HG03521 (cell line): Measurements from ENCODE around the gene SLCO4C1.
A peak's percentile ranks its signal among the peaks of the same experiment; 100 is the strongest.

Source experiments
- ATAC-seq: cut with Tn5 transposase; IDR thresholded peaks from one replicate; pipeline ENCODE4 v1.9.1; 2021; ENCODE audit warnings: mild to moderate bottlenecking, moderate library complexity; ENCODE audit not compliant: unreplicated experiment

Gene SLCO4C1

GRCh38 chr5:102277144-102277543 lies 18.9 kb downstream of the SLCO4C1 start:
- ATAC-seq = no peak

GRCh38 chr5:102271759-102272158 lies 24.3 kb downstream of the SLCO4C1 start:
- ATAC-seq = no peak

- ATAC-seq = no peak
These were observed 26.0 kb downstream of the SLCO4C1 start for GRCh38 chr5:102270036-102270435.

- no peak for ATAC-seq
These were observed 33.4 kb downstream of the SLCO4C1 start for GRCh38 chr5:102262688-102263087.

- ATAC-seq = no peak
These were observed 46.7 kb downstream of the SLCO4C1 start for GRCh38 chr5:102249381-102249780.

GRCh38 chr5:102243213-102243612 lies 52.9 kb downstream of the SLCO4C1 start:
- no peak for ATAC-seq

GRCh38 chr5:102241809-102242421 lies 54.2 kb downstream of the SLCO4C1 start:
- no peak for ATAC-seq

GRCh38 chr5:102231693-102232619 lies 64.1 kb downstream of the SLCO4C1 start:
- ATAC-seq = peak; percentile 59

GRCh38 chr5:102229685-102230084 lies 66.4 kb downstream of the SLCO4C1 start:
- no peak for ATAC-seq

- ATAC-seq = no peak
These were observed 69.8 kb downstream of the SLCO4C1 start for GRCh38 chr5:102226321-102226720.

- ATAC-seq = peak; percentile 53
These were observed 72.3 kb downstream of the SLCO4C1 start for GRCh38 chr5:102223542-102224477.

GRCh38 chr5:102222772-102223171 lies 73.3 kb downstream of the SLCO4C1 start:
- no peak for ATAC-seq

GRCh38 chr5:102221949-102222348 lies 74.1 kb downstream of the SLCO4C1 start:
- ATAC-seq = no peak

GRCh38 chr5:102218159-102218558 lies 77.9 kb downstream of the SLCO4C1 start:
- no peak for ATAC-seq

- no peak for ATAC-seq
These were observed 79.4 kb downstream of the SLCO4C1 start for GRCh38 chr5:102216678-102217077.

- ATAC-seq = no peak
These were observed 84.9 kb downstream of the SLCO4C1 start for GRCh38 chr5:102211165-102211564.

GRCh38 chr5:102200861-102201260 lies 95.2 kb downstream of the SLCO4C1 start:
- ATAC-seq = no peak

GRCh38 chr5:102196481-102196880 lies 99.6 kb downstream of the SLCO4C1 start:
- ATAC-seq = no peak
